IMR-90 (cell line): ENCODE data around the gene GLS2. TPM values are rescaled to one million over a fixed set of nuclear protein-coding genes. Genes with fewer than 3 reads are reported as not detected.
A peak's percentile ranks its signal among the peaks of the same experiment; 100 is the strongest.

Experiments
- ATAC-seq: fragments of 200-7000 bp; cut with Tn5 transposase; 2 replicates; pipeline ENCODE4 v1.9.1; 2020; ENCODE audit warnings: low read depth, mild to moderate bottlenecking, moderate library complexity
- BruUV-seq: library from RNA; stranded (reverse); fragments of 400-500 nt; replicated peaks from 2 replicates; lab custom pipeline; 2021; lab: Mats Ljungman, UMichigan
- CTCF ChIA-PET: fragments of 300-600 bp; formaldehyde crosslinking; extraction: SDS; loops from one replicate; lab custom pipeline; 2021; ENCODE audit warnings: antibody characterized with exemption; lab: Yijun Ruan, JAX
- POLR2A ChIA-PET: fragments of 300-600 bp; sonication (Branson Sonifier 250); formaldehyde crosslinking; loops from one replicate; lab custom pipeline; 2022; ENCODE audit warnings: antibody characterized with exemption; ENCODE audit not compliant: unreplicated experiment; lab: Charles Lee
- DNase-seq: peaks from one replicate; pipeline ENCODE4 v3.0.0; 2013
- H2AFZ ChIP-seq: replicated peaks from 2 replicates; pipeline ENCODE3; 2013; ENCODE audit warnings: low read length, mild to moderate bottlenecking; ENCODE audit not compliant: poor library complexity
- H2AK5ac ChIP-seq: 2 replicates; pipeline ENCODE4 v1.6.1; 2013; ENCODE audit warnings: low read depth, low read length, inconsistent platforms
- H2AK9ac ChIP-seq: replicated peaks from 2 replicates; pipeline ENCODE3; 2013; ENCODE audit warnings: mild to moderate bottlenecking, low read depth, low read length, moderate library complexity; ENCODE audit not compliant: poor library complexity
- H2BK120ac ChIP-seq: 2 replicates; pipeline ENCODE4 v1.6.1; 2013; ENCODE audit warnings: low read depth, low read length, inconsistent platforms
- H2BK15ac ChIP-seq: 3 replicates; pipeline ENCODE4 v1.6.1; 2013; ENCODE audit warnings: low read depth, low read length, inconsistent platforms
- H2BK20ac ChIP-seq: 2 replicates; pipeline ENCODE4 v1.6.1; 2013; ENCODE audit warnings: low read depth, mild to moderate bottlenecking, inconsistent platforms, low read length, moderate library complexity
- H2BK5ac ChIP-seq: 2 replicates; pipeline ENCODE4 v1.6.1; 2013; ENCODE audit warnings: mild to moderate bottlenecking, low read depth, low read length, inconsistent platforms; ENCODE audit not compliant: poor library complexity, severe bottlenecking
- H3K14ac ChIP-seq: replicated peaks from 2 replicates; pipeline ENCODE4 v1.6.1; 2013; ENCODE audit warnings: low read depth, low read length, inconsistent platforms
- H3K18ac ChIP-seq: 2 replicates; pipeline ENCODE4 v1.6.1; 2013; ENCODE audit warnings: low read depth, low read length, control low read depth
- H3K23ac ChIP-seq: 2 replicates; pipeline ENCODE4 v1.6.1; 2013; ENCODE audit warnings: low read depth, low read length, inconsistent platforms
- H3K27ac ChIP-seq: 2 replicates; pipeline ENCODE4 v1.5.1; 2013; ENCODE audit warnings: mild to moderate bottlenecking, control low read depth, low read length; ENCODE audit not compliant: insufficient read depth
- H3K27me3 ChIP-seq: 2 replicates; pipeline ENCODE4 v1.6.1; 2013; ENCODE audit warnings: low read length; ENCODE audit not compliant: control insufficient read depth, insufficient read depth
- H3K36me3 ChIP-seq: 2 replicates; pipeline ENCODE4 v1.6.1; 2013; ENCODE audit warnings: low read length, mixed read lengths; ENCODE audit not compliant: control insufficient read depth, insufficient read depth
- H3K4ac ChIP-seq: 2 replicates; pipeline ENCODE4 v1.6.1; 2013; ENCODE audit warnings: low read depth, low read length, inconsistent platforms
- H3K4me1 ChIP-seq: 2 replicates; pipeline ENCODE4 v1.6.1; 2013; ENCODE audit warnings: low read length, mixed read lengths; ENCODE audit not compliant: control insufficient read depth, insufficient read depth
- H3K4me2 ChIP-seq: 2 replicates; pipeline ENCODE4 v1.6.1; 2013; ENCODE audit warnings: low read depth, mild to moderate bottlenecking, control low read depth, low read length, moderate library complexity
- H3K4me3 ChIP-seq: 2 replicates; pipeline ENCODE4 v1.5.1; 2013; ENCODE audit warnings: low read depth, mild to moderate bottlenecking, control low read depth, low read length, moderate library complexity; ENCODE audit not compliant: insufficient read depth
- H3K56ac ChIP-seq: 2 replicates; pipeline ENCODE4 v1.6.1; 2013; ENCODE audit warnings: low read length, inconsistent platforms; ENCODE audit not compliant: insufficient read depth; ENCODE audit errors: extremely low read depth
- H3K79me1 ChIP-seq, 2 experiments: 2 replicates each; pipeline ENCODE4 v1.6.1; 2013; ENCODE audit warnings: low read length in 2 of 2, inconsistent platforms in 1 of 2, low read depth in 1 of 2
- H3K9ac ChIP-seq: 2 replicates; pipeline ENCODE4 v1.6.1; 2013; ENCODE audit warnings: low read depth, low read length, control low read depth
- H3K9me1 ChIP-seq: 2 replicates; pipeline ENCODE4 v1.6.1; 2013; ENCODE audit warnings: low read length, inconsistent platforms; ENCODE audit not compliant: insufficient read depth
- H3K9me3 ChIP-seq: 2 replicates; pipeline ENCODE4 v1.6.1; 2013; ENCODE audit warnings: low read length; ENCODE audit not compliant: control insufficient read depth, insufficient read depth
- H4K20me1 ChIP-seq: 2 replicates; pipeline ENCODE4 v1.6.1; 2013; ENCODE audit warnings: low read length, inconsistent platforms; ENCODE audit not compliant: insufficient read depth
- H4K5ac ChIP-seq: 2 replicates; pipeline ENCODE4 v1.6.1; 2013; ENCODE audit warnings: mild to moderate bottlenecking, low read depth, low read length, control low read depth
- H4K8ac ChIP-seq, 2 experiments: 2 replicates each; pipeline ENCODE4 v1.6.1; 2013; ENCODE audit warnings: low read depth in 2 of 2, low read length in 2 of 2, control low read depth in 1 of 2, inconsistent platforms in 1 of 2
- H4K91ac ChIP-seq: 2 replicates; pipeline ENCODE4 v1.6.1; 2013; ENCODE audit warnings: low read depth, low read length, inconsistent platforms; ENCODE audit not compliant: insufficient read depth
- BHLHE40 ChIP-seq: fragments of 150-350 bp; IDR thresholded peaks from 2 replicates; pipeline ENCODE4 v1.6.1; 2016; ENCODE audit warnings: mild to moderate bottlenecking, low read depth, low read length
- CEBPB ChIP-seq: IDR thresholded peaks from 2 replicates; pipeline ENCODE4 v1.6.1; 2012; ENCODE audit warnings: low read depth, low read length, improper control_type of control experiment
- CHD1 ChIP-seq: IDR thresholded peaks from 2 replicates; pipeline ENCODE4 v1.6.1; 2012; ENCODE audit warnings: low read depth, low read length, improper control_type of control experiment
- CTCF ChIP-seq: conservative IDR thresholded peaks from 2 replicates; pipeline ENCODE4 v1.5.1; 2012; ENCODE audit warnings: mild to moderate bottlenecking, low read depth, low read length, improper control_type of control experiment
- ELK1 ChIP-seq: fragments of 150-350 bp; IDR thresholded peaks from 2 replicates; pipeline ENCODE4 v1.6.1; 2016; ENCODE audit warnings: low read depth, mild to moderate bottlenecking, low read length, moderate library complexity, borderline replicate concordance
- FOS ChIP-seq: fragments of 150-350 bp; IDR thresholded peaks from 2 replicates; pipeline ENCODE4 v1.6.1; 2016; ENCODE audit warnings: low read depth, low read length
- MAFK ChIP-seq: IDR thresholded peaks from 2 replicates; pipeline ENCODE4 v1.6.1; 2012; ENCODE audit warnings: low read depth, low read length, improper control_type of control experiment
- MXI1 ChIP-seq: IDR thresholded peaks from 2 replicates; pipeline ENCODE4 v1.6.1; 2012; ENCODE audit warnings: low read depth, mild to moderate bottlenecking, low read length, moderate library complexity, borderline replicate concordance
- NFE2L2 ChIP-seq: fragments of 150-350 bp; IDR thresholded peaks from 2 replicates; pipeline ENCODE4 v1.6.1; 2016; ENCODE audit warnings: low read depth, mild to moderate bottlenecking, low read length
- RAD21 ChIP-seq: IDR thresholded peaks from 2 replicates; pipeline ENCODE4 v1.6.1; 2012; ENCODE audit warnings: low read length, improper control_type of control experiment
- RFX5 ChIP-seq: IDR thresholded peaks from 2 replicates; pipeline ENCODE4 v1.8.0; 2012; ENCODE audit warnings: low read depth, mild to moderate bottlenecking, low read length, moderate library complexity
- SMC3 ChIP-seq: fragments of 150-350 bp; IDR thresholded peaks from 2 replicates; pipeline ENCODE4 v1.6.1; 2016; ENCODE audit warnings: low read depth, mild to moderate bottlenecking, antibody characterized with exemption, low read length, moderate library complexity
- USF2 ChIP-seq: fragments of 150-350 bp; IDR thresholded peaks from 2 replicates; pipeline ENCODE4 v1.6.1; 2017; ENCODE audit warnings: mild to moderate bottlenecking, antibody characterized with exemption, low read length, low read depth
- WGBS, 2 experiments: methylation state at CpG; one replicate each; pipeline versions ENCODE4 v1.1.5 to v1.1.7; 2013; ENCODE audit warnings: missing lambda C conversion rate in 2 of 2; ENCODE audit not compliant: insufficient read length in 1 of 2; ENCODE audit errors: extremely low coverage in 2 of 2; 5-methylcytosine and 5-hydroxymethylcytosine counted together
- dilution Hi-C: fragments of 300-500 bp; cut with HindIII; formaldehyde crosslinking; loops from one replicate; pipeline ENCODE4 v1.14.3; 2018; ENCODE audit warnings: low sequenced_read_pairs; ENCODE audit not compliant: unreplicated experiment
- in situ Hi-C: fragments of 300-500 bp; cut with MboI; formaldehyde crosslinking; loops from 3 replicates; pipeline ENCODE4 v1.14.3; 2019; ENCODE audit warnings: low sequenced_read_pairs, inconsistent platforms, mixed read lengths
- intact Hi-C: fragments of 100-400 bp; cut with micrococcal nuclease; formaldehyde crosslinking; loops from 2 replicates; pipeline ENCODE4 v1.10.0; 2022
- polyA plus RNA-seq, 3 experiments: library from polyadenylated mRNA; depleted of rRNA; stranded (reverse); fragments of >200 nt; gene quantifications; 2 replicates each; pipeline ENCODE4 v1.2.3, GENCODE V29; 2012; ENCODE audit warnings: low replicate concordance in 1 of 3
- total RNA-seq: library from RNA; depleted of rRNA; stranded (reverse); fragments of >200 nt; gene quantifications from 2 replicates; pipeline ENCODE4 v1.2.3, GENCODE V29; 2012

Gene GLS2
- total and polyA plus RNA-seq, 2 of the 4 experiments (the other 2 are of a cell fraction) = 0.21 to 0.36 TPM

- Histone ChIP-seq H3K27ac (no peak overlapping the region), H2BK5ac (no peak overlapping the region), H3K18ac (no peak overlapping the region), H3K56ac (no peak overlapping the region), H3K9ac (peak overlapping the region; percentile 34; the same call in 1 of the 2 replicates), H4K8ac (no peak overlapping the region), H2AFZ (peak overlapping the region; percentile 76), H3K4ac (no peak overlapping the region), H3K9me3 (0 out of 2 replicates have a peak, but pooled peaks cover 2% of the 10 kb centered on the region), H2AK9ac (peak overlapping the region; percentile 53), H3K4me3 (peak overlapping the region; percentile 34), H3K14ac (no peak overlapping the region), H3K27me3 (peaks cover 32% of the 10 kb centered on the region), H3K4me2 (peak overlapping the region; percentile 95), H3K23ac (0 out of 2 replicates have a peak overlapping the region, but pooled peaks have one; percentile 42), H2BK20ac (no peak overlapping the region), H4K20me1 (no peaks in the 10 kb centered on the region), H4K5ac (no peak overlapping the region), H2BK120ac (no peak overlapping the region), H3K79me1 (no peaks in the 10 kb centered on the region), H4K91ac (no peak overlapping the region), H3K4me1 (peaks cover 2% of the 10 kb centered on the region; the same call in 1 of the 2 replicates), H2BK15ac (no peak overlapping the region), H2AK5ac (no peak overlapping the region), H3K9me1 (0 out of 2 replicates have a peak, but pooled peaks cover 2% of the 10 kb centered on the region), H3K36me3 (no peaks in the 10 kb centered on the region)
- intact Hi-C loops (no loop called here), in situ Hi-C loops (no loop called here), dilution Hi-C loops (no loop called here)
- POLR2A ChIA-PET = interaction anchor here (0.6 kb wide), 1 partner anchor 226 kb away, joined by 16 read pairs; no protein-coding TSS in a partner anchor
- 6% methylated on average over 31 of the region's 44 CpGs; no CpG with 5 or more reads in 1 of the 2 experiments for WGBS, 2 experiments
- TF ChIP-seq RAD21 (no peak), CEBPB (no peak), ELK1 (no peak), BHLHE40 (no peak), CTCF (no peak), RFX5 (no peak), CHD1 (no peak), SMC3 (no peak), USF2 (no peak), MAFK (no peak), NFE2L2 (no peak), FOS (no peak), MXI1 (no peak)
- peak; percentile 51 for ATAC-seq
- no TSS peak for BruUV-seq
- DNase-seq = no peak
- CTCF ChIA-PET = interaction anchor here (0.6 kb wide), 1 partner anchor 83 kb away, joined by 3 read pairs; no protein-coding TSS in a partner anchor
These were observed 417 bp downstream of the GLS2 start for GRCh38 chr12:56487448-56488040.
